Endothelial cell (in vitro differentiated cells): Measurements from ENCODE around the gene RHBDF1. TPM values are rescaled to one million over a fixed set of nuclear protein-coding genes. Genes with fewer than 3 reads are reported as not detected.
"Not testable (repeated sequence)": the region's sequence is repeated elsewhere in the genome, so short reads cannot be mapped to it uniquely, and the experiment has no call there.

ENCODE experiments used
- DNase-seq: peaks from one replicate; pipeline ENCODE4 v3.0.0; 2021; ENCODE audit warnings: low spot score
- H3K27ac Mint-ChIP-seq: one replicate; pipeline ENCODE4 v1.8.0; 2021; ENCODE audit warnings: mixed read lengths, inconsistent platforms; ENCODE audit not compliant: unreplicated experiment
- H3K27me3 Mint-ChIP-seq: one replicate; pipeline ENCODE4 v1.8.0; 2021; ENCODE audit warnings: mild to moderate bottlenecking, moderate library complexity, mixed read lengths, inconsistent platforms; ENCODE audit not compliant: unreplicated experiment
- H3K36me3 Mint-ChIP-seq: one replicate; pipeline ENCODE4 v1.8.0; 2021; ENCODE audit warnings: mild to moderate bottlenecking, low read depth, mixed read lengths, inconsistent platforms; ENCODE audit not compliant: unreplicated experiment
- H3K4me1 Mint-ChIP-seq: one replicate; pipeline ENCODE4 v1.8.0; 2021; ENCODE audit warnings: mild to moderate bottlenecking, mixed read lengths, inconsistent platforms; ENCODE audit not compliant: unreplicated experiment
- H3K4me3 Mint-ChIP-seq: one replicate; pipeline ENCODE4 v1.8.0; 2021; ENCODE audit warnings: mild to moderate bottlenecking, mixed read lengths, inconsistent platforms; ENCODE audit not compliant: unreplicated experiment
- H3K9me3 Mint-ChIP-seq: one replicate; pipeline ENCODE4 v1.8.0; 2021; ENCODE audit warnings: mixed read lengths, inconsistent platforms; ENCODE audit not compliant: unreplicated experiment
- microRNA-seq: library from miRNA; unstranded; fragments of <30 nt; microRNA quantifications from one replicate; pipeline ENCODE4, GENCODE V29; 2020; ENCODE audit not compliant: unreplicated experiment
- total RNA-seq: library from RNA; stranded (reverse); fragmentation: NEBNext Ultra II Directional; extraction: Animal tissue kit (Norgen Biotek cat#: 25700); gene quantifications from one replicate; pipeline ENCODE4 v1.2.1, GENCODE V29; 2021; ENCODE audit not compliant: unreplicated experiment
- TF ChIP-seq, protein P1 (sequence below): fragments of 200-600 bp; sonication (generic); IDR thresholded peaks from one replicate; pipeline ENCODE4 v1.5.0; 2021; ENCODE audit warnings: antibody characterized with exemption; ENCODE audit not compliant: unreplicated experiment

Gene RHBDF1
- total RNA-seq, 1 donor from 2014 or later, result 60.7 TPM

- not testable (repeated sequence) for H3K27me3 Mint-ChIP-seq, H3K36me3 Mint-ChIP-seq, H3K9me3 Mint-ChIP-seq, DNase-seq, H3K27ac Mint-ChIP-seq, H3K4me1 Mint-ChIP-seq, H3K4me3 Mint-ChIP-seq
Observed at GRCh38 chr16:24151-24550, 48.3 kb downstream of the RHBDF1 start.

DNA sequence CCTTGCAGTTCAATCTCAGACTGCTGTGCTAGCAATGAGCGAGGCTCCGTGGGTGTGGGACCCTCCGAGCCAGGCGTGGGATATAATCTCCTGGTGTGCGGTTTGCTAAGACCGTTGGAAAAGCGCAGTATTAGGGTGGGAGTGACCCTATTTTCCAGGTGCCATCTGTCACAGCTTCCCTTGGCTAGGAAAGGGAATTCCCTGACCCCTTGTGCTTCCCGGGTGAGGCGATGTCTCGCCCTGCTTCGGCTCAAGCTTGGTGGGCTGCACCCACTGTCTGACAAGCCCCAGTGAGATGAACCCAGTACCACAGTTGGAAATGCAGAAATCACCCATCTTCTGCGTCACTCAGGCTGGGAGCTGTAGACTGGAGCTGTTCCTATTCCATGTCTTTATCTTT lies 51.5 kb downstream of the RHBDF1 start:
- not testable (repeated sequence) for H3K4me1 Mint-ChIP-seq, H3K27ac Mint-ChIP-seq, H3K27me3 Mint-ChIP-seq, H3K4me3 Mint-ChIP-seq, DNase-seq, H3K36me3 Mint-ChIP-seq, H3K9me3 Mint-ChIP-seq

DNA sequence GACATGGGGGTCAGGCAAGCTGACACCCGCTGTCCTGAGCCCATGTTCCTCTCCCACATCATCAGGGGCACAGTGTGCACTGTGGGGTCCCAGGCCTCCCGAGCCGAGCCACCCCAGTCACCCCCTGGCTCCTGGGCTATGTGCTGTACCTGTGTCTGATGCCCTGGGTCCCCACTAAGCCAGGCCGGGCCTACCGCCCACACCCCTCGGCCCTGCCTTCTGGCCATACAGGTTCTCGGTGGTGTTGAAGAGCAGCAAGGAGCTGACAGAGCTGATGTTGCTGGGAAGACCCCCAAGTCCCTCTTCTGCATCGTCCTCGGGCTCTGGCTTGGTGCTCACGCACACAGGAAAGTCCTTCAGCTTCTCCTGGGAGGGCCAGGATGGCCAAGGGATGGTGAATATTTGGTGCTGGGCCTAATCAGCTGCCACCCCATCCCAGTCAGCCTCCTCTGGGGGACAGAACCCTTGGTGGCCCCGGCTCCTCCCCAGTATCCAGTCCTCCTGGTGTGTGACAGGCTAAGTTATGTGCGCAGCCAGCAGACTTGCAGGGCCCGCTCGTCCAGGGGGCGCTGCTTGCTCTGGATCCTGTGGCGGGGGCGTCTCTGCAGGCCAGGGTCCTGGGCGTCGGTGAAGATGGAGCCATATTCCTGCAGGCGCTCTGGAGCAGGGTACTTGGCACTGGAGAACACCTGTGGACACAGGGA lies 55.2 kb downstream of the RHBDF1 start:
- not testable (repeated sequence) for H3K4me1 Mint-ChIP-seq, H3K9me3 Mint-ChIP-seq, H3K36me3 Mint-ChIP-seq, H3K4me3 Mint-ChIP-seq, H3K27me3 Mint-ChIP-seq, DNase-seq, H3K27ac Mint-ChIP-seq

- H3K9me3 Mint-ChIP-seq, H3K27ac Mint-ChIP-seq, H3K4me3 Mint-ChIP-seq, H3K4me1 Mint-ChIP-seq, H3K27me3 Mint-ChIP-seq, H3K36me3 Mint-ChIP-seq: not testable (repeated sequence)
- peak; percentile 81 for DNase-seq
- TF ChIP-seq, protein P1, sequence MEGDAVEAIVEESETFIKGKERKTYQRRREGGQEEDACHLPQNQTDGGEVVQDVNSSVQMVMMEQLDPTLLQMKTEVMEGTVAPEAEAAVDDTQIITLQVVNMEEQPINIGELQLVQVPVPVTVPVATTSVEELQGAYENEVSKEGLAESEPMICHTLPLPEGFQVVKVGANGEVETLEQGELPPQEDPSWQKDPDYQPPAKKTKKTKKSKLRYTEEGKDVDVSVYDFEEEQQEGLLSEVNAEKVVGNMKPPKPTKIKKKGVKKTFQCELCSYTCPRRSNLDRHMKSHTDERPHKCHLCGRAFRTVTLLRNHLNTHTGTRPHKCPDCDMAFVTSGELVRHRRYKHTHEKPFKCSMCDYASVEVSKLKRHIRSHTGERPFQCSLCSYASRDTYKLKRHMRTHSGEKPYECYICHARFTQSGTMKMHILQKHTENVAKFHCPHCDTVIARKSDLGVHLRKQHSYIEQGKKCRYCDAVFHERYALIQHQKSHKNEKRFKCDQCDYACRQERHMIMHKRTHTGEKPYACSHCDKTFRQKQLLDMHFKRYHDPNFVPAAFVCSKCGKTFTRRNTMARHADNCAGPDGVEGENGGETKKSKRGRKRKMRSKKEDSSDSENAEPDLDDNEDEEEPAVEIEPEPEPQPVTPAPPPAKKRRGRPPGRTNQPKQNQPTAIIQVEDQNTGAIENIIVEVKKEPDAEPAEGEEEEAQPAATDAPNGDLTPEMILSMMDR, result peak; percentile 62
Observed at GRCh38 chr16:10772-11171, 61.7 kb downstream of the RHBDF1 start.

DNA sequence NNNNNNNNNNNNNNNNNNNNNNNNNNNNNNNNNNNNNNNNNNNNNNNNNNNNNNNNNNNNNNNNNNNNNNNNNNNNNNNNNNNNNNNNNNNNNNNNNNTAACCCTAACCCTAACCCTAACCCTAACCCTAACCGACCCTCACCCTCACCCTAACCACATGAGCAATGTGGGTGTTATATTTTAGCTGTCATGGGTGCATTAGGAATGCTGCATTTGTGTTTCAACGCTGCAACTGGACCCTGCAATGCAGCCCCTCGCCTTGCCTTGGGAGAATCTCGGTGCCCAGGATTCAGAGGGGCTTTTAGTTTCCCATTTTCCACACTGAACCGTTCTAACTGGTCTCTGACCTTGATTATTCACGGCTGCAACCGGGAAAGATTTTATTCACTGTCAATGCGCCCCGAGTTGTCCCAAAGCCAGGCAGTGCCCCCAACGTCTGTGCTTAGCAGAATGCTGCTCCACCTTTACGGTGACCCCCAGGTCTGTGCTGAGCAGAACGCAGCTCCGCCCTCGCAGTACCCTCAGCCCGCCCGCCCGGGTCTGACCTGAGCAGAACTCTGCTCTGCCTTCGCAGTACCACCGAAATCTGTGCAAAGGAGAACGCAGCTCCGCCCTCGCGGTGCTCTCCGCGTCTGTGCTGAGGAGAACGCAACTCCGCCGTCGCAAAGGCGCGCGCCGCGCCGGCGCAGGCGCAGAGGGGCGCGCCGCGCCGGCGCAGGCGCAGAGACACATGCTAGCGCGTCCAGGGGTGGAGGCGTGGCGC lies 62.3 kb downstream of the RHBDF1 start:
- Mint-ChIP-seq H3K4me3 (peak overlapping the region; percentile 86), H3K27me3 (no peaks in the 10 kb centered on the region), H3K4me1 (no peaks in the 10 kb centered on the region), H3K9me3 (no peaks in the 10 kb centered on the region), H3K27ac (no peak overlapping the region), H3K36me3 (no peaks in the 10 kb centered on the region)
- TF ChIP-seq, protein P1, result no peak
- DNase-seq, result no peak

Small RNAs within 50 kb of the gene (microRNA-seq; reads per million reads assigned to microRNA genes)
- gene MIR6859-4, result not detected

Other genes with a start within 250 kb of the RHBDF1 start
- 11.9 TPM for gene POLR3K, start 19.0 kb downstream of the RHBDF1 start, total RNA-seq
- 30.6 TPM for gene SNRNP25, start 18.8 kb downstream of the RHBDF1 start, total RNA-seq
- 38.6 TPM for gene MPG, start 5.6 kb upstream of the RHBDF1 start, total RNA-seq
- 39.1 TPM for gene NPRL3, start 66.0 kb upstream of the RHBDF1 start, total RNA-seq
- not detected for gene HBZ, start 80.0 kb upstream of the RHBDF1 start, total RNA-seq
- not detected for gene HBM, start 93.3 kb upstream of the RHBDF1 start, total RNA-seq
- gene HBA2, start 100.2 kb upstream of the RHBDF1 start, total RNA-seq, result not detected
- not detected for gene HBA1, start 104.0 kb upstream of the RHBDF1 start, total RNA-seq
- not detected for gene HBQ1, start 107.8 kb upstream of the RHBDF1 start, total RNA-seq
- 92.2 TPM for gene LUC7L, start 156.8 kb upstream of the RHBDF1 start, total RNA-seq
- 72.3 TPM for gene FAM234A, start 162.2 kb upstream of the RHBDF1 start, total RNA-seq
- gene RGS11, start 203.3 kb upstream of the RHBDF1 start, total RNA-seq, result not detected
- gene ARHGDIG, start 208.0 kb upstream of the RHBDF1 start, total RNA-seq, result not detected
- gene PDIA2, start 210.5 kb upstream of the RHBDF1 start, total RNA-seq, result not detected